HepG2 (cell line): Measurements from ENCODE around the gene INKA1. TPM values are rescaled to one million over a fixed set of nuclear protein-coding genes. Genes with fewer than 3 reads are reported as not detected.

Experiments used
- CHD4 ChIP-seq: fragments of 200-600 bp; sonication (generic); IDR thresholded peaks from 2 replicates; pipeline ENCODE4 v1.7.0; 2017; ENCODE audit warnings: mild to moderate bottlenecking, low read length, borderline replicate concordance
- CTCF ChIP-seq: sonication (generic); formaldehyde crosslinking; IDR thresholded peaks from 2 replicates; pipeline ENCODE4 v1.5.0; 2020; ENCODE audit warnings: mild to moderate bottlenecking, missing genetic modification reagents, moderate library complexity
- GATA4 ChIP-seq: sonication (generic); IDR thresholded peaks from 2 replicates; pipeline ENCODE4 v1.6.1; 2016; ENCODE audit warnings: antibody characterized with exemption, low read depth, borderline replicate concordance
- HNRNPK ChIP-seq: fragments of 200-400 bp; formaldehyde crosslinking; IDR thresholded peaks from 2 replicates; pipeline ENCODE4 v1.6.1; 2018; ENCODE audit warnings: low read length, low read depth, moderate library complexity, mild to moderate bottlenecking; ENCODE audit not compliant: poor library complexity, severe bottlenecking
- NR2C2 ChIP-seq: sonication (generic); formaldehyde crosslinking; IDR thresholded peaks from 2 replicates; pipeline ENCODE4 v1.4.0; 2020; ENCODE audit warnings: missing genetic modification reagents, mild to moderate bottlenecking, moderate library complexity, borderline replicate concordance
- SP140L ChIP-seq: sonication (generic); formaldehyde crosslinking; IDR thresholded peaks from 2 replicates; pipeline ENCODE4 v1.4.0; 2020; ENCODE audit warnings: missing genetic modification reagents, borderline replicate concordance
- TSC22D2 ChIP-seq: sonication (generic); formaldehyde crosslinking; IDR thresholded peaks from 2 replicates; pipeline ENCODE4 v1.5.1; 2020; ENCODE audit warnings: missing genetic modification reagents, mild to moderate bottlenecking, borderline replicate concordance
- UBTF ChIP-seq: sonication (generic); formaldehyde crosslinking; IDR thresholded peaks from 2 replicates; pipeline ENCODE4 v1.4.0; 2020; ENCODE audit warnings: mild to moderate bottlenecking, missing genetic modification reagents
- ZBED4 ChIP-seq: sonication (generic); formaldehyde crosslinking; IDR thresholded peaks from 2 replicates; pipeline ENCODE4 v1.4.0; 2020; ENCODE audit warnings: missing genetic modification reagents, borderline replicate concordance
- ZKSCAN8 ChIP-seq: IDR thresholded peaks from 2 replicates; pipeline ENCODE4 v1.6.1; 2016; ENCODE audit warnings: borderline replicate concordance, missing genetic modification reagents, missing compliant biosample characterization
- ZSCAN29 ChIP-seq: sonication (generic); formaldehyde crosslinking; conservative IDR thresholded peaks from 2 replicates; pipeline ENCODE4 v1.4.0; 2020; ENCODE audit warnings: mild to moderate bottlenecking, missing genetic modification reagents
- polyA plus RNA-seq, 8 experiments: library from polyadenylated mRNA; depleted of rRNA in 3 of 8; stranded (reverse) in 7 of 8; unstranded in 1 of 8; fragments of >200 nt; fragmentation: Illumina TruSeq in 4 of 8; extraction: Trizol in 4 of 8; gene quantifications; 2 replicates each; pipeline versions ENCODE4 v1.2.1 to v1.2.3, GENCODE V29; 2011 to 2016; ENCODE audit warnings: low read depth in 4 of 8, missing spikeins in 1 of 8, mixed read lengths in 1 of 8; ENCODE audit not compliant: insufficient read depth in 1 of 8
- total RNA-seq, 5 experiments: library from RNA; depleted of rRNA; stranded (reverse); fragments of >200 nt; fragmentation: Illumina TruSeq; extraction: Trizol; gene quantifications; 2 replicates each; pipeline ENCODE4 v1.2.3, GENCODE V29; 2016; ENCODE audit warnings: low read depth in 1 of 5
- TF ChIP-seq, protein P1 (sequence below): sonication (generic); formaldehyde crosslinking; IDR thresholded peaks from 2 replicates; pipeline ENCODE4 v1.4.0; 2020; ENCODE audit warnings: low read depth, mild to moderate bottlenecking, missing genetic modification reagents
- TF ChIP-seq, protein P2 (sequence below): sonication (generic); formaldehyde crosslinking; conservative IDR thresholded peaks from 2 replicates; pipeline ENCODE4 v1.8.1; 2023; ENCODE audit warnings: missing genetic modification reagents

The INKA1 gene
- total and polyA plus RNA-seq, 2 of the 13 experiments (the other 11 are each of a cell fraction or from before 2014, with no cell fraction given), result 0.22 to 0.41 TPM

DNA sequence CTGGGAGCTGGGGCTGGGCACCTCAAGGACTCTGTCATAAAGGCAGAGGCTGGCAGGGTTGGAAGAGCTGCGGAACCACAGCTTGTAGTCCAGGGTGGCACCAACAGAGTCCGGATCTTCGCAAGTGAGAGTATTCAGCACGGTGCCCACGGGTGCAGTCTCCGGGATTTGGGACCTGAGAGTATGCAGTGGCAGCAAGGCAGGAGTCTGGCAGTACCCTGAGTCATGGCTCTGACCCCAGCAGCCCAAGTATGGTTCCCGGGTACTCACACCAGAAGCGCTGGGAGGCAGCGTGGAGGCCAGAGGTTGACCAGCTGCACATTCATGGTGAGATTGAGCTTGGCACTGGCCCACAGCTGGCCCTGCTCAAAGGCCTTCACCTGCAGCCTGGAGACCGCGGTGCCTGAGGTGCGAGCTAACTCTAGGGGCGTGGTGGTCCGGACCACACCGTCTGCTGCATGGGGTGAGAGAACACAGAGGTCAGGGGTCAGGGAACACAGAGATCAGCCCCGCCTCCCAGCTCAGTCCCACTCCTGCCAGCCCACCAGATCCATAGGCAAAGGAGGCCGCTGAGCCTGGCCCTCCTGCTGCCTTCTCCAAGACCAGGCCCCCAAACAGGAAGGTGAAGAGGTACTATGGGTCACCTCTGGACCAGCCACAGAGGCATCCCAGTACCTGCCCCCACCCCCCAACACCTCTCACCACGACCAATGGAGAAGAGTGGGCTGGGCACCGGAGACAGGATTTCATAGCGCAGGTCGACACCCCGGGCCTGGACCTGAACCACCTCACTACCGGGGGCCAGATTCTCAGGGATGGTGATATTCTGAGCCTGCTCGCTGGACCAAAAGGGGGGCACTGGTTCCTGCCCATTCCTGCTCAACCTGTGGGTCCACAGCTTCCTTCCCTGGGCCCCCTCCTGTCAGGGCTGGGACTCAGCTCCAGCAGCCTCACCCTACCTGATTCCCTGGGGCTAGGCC is 7.8 kb upstream of the INKA1 start (continued):
- TF ChIP-seq ZBED4 (CRISPR knock-in tag) (no peak), CTCF (CRISPR knock-in tag) (0 out of 2 replicates have a peak, but pooled peaks have one; percentile 4), SP140L (CRISPR knock-in tag) (no peak), ZSCAN29 (no peak), UBTF (peak; percentile 54), NR2C2 (peak; percentile 83), ZKSCAN8 (CRISPR knock-in tag) (no peak), TSC22D2 (CRISPR knock-in tag) (no peak), GATA4 (no peak), HNRNPK (no peak), CHD4 (no peak)
- TF ChIP-seq, protein P1, sequence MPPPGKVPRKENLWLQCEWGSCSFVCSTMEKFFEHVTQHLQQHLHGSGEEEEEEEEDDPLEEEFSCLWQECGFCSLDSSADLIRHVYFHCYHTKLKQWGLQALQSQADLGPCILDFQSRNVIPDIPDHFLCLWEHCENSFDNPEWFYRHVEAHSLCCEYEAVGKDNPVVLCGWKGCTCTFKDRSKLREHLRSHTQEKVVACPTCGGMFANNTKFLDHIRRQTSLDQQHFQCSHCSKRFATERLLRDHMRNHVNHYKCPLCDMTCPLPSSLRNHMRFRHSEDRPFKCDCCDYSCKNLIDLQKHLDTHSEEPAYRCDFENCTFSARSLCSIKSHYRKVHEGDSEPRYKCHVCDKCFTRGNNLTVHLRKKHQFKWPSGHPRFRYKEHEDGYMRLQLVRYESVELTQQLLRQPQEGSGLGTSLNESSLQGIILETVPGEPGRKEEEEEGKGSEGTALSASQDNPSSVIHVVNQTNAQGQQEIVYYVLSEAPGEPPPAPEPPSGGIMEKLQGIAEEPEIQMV, result no peak
- TF ChIP-seq, protein P2, sequence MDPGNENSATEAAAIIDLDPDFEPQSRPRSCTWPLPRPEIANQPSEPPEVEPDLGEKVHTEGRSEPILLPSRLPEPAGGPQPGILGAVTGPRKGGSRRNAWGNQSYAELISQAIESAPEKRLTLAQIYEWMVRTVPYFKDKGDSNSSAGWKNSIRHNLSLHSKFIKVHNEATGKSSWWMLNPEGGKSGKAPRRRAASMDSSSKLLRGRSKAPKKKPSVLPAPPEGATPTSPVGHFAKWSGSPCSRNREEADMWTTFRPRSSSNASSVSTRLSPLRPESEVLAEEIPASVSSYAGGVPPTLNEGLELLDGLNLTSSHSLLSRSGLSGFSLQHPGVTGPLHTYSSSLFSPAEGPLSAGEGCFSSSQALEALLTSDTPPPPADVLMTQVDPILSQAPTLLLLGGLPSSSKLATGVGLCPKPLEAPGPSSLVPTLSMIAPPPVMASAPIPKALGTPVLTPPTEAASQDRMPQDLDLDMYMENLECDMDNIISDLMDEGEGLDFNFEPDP (CRISPR knock-in tag), result no peak
